ENCODE results near the gene SLC4A9. TPM values are rescaled to one million over a fixed set of nuclear protein-coding genes. Genes with fewer than 3 reads are reported as not detected.

Gene SLC4A9
- total and polyA plus RNA-seq, 2 donors (not counting 1 experiment from before 2014, with no cell fraction given) = 0.10 TPM; not detected in 1

DNA sequence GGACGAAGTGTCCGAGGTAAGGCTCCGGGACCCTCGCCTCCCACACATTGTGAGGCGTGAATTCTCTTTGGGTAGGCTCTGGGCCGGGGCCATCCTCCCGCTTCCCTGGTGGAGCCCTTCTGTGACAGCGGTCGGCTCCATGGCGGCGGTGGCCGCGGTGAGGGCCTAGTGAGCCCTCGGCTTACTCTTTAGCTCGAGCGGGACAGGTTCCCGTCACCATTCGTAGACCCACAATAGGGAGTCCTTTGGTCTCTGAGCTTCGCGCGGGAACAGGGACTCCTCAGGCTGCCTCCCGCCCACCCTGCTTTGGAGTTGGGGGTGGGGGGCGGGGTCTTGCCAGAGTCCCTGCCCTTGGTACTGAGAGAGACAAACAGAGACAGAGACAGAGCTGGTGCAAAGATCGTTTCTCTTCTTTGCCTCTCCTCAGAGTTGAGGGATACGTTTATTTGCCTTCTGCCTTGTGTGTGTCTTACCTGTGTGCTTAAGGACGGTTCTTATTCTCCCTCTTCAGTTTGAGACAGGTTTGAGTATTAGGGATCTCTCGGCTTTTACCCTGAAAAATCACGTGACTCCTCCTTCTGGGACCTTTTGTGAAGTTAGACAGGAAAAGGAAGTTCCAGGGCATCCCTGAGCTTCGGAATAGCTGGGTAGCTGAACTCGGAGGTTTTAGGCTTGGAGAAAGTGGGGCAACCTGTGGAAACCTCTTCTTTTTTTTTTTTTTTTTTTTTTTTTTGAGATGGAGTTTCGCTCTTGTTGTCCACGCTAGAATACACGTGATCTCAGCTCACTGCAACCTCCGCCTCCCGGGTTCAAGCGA, 42.5 kb downstream of the SLC4A9 start:
- H3K9me3 ChIP-seq (ENCODE audit: control extremely low read depth in 1 of 3, control insufficient read depth in 2 of 3, insufficient read depth in 1 of 3, low read length in 2 of 3) = no peaks in the 10 kb centered on the region
- POLR2A ChIA-PET = interaction anchor here (0.6 to 2.2 kb wide), 5 partner anchors 145 to 1827 kb away, joined by 3 to 10 read pairs (median 5); partner anchors contain the start of genes CYSTM1, EIF4EBP3, HSPA9 and IK
- ATAC-seq (ENCODE audit: low read depth) (no peak), DNase-seq (peak; percentile 71)
- H4K20me1 ChIP-seq (ENCODE audit: control insufficient read depth, insufficient read depth, low read length, poor library complexity, severe bottlenecking) = peaks cover 51% of the 10 kb centered on the region
- Mint-ChIP-seq H3K27me3 (no peaks in the 10 kb centered on the region), H3K9me3 (ENCODE audit: insufficient read depth) (no peaks in the 10 kb centered on the region), H3K27ac (no peak overlapping the region), H3K4me3 (no peak overlapping the region), H3K4me1 (peaks cover 31% of the 10 kb centered on the region)
- peak overlapping the region; percentile 93 for H3K4me2 ChIP-seq (replicated peaks; ENCODE audit: low read depth, low read length, poor library complexity, severe bottlenecking)
- H3K27me3 ChIP-seq (replicated peaks in 1 of 4; ENCODE audit: control extremely low read depth in 1 of 4, control insufficient read depth in 3 of 4, insufficient read depth in 4 of 4, low read length in 3 of 4) = no peaks in the 10 kb centered on the region
- intact Hi-C loops (cut with micrococcal nuclease) = loop anchor here (2.0 to 5.0 kb wide), 3 partner anchors 120 to 920 kb away; partner anchors contain the start of gene TAF7
- peaks cover 0 to 8% of the 10 kb centered on the region in 2 experiments for H3K36me3 ChIP-seq (replicated peaks in 1 of 2; ENCODE audit: control extremely low read depth in 1 of 2, control insufficient read depth in 1 of 2, extremely low read depth in 1 of 2, insufficient read depth in 2 of 2, low read length in 1 of 2)
- H3K27ac ChIP-seq (ENCODE audit: low read length in 2 of 2) = peak overlapping the region; percentile 84 to 91
- H3K4me1 ChIP-seq (ENCODE audit: control insufficient read depth in 2 of 2, insufficient read depth in 2 of 2, low read length in 2 of 2) = peaks cover 31% of the 10 kb centered on the region in 2 donors
- peak overlapping the region; percentile 93 for H3K9ac ChIP-seq (ENCODE audit: low read length)
- H3K4me3 ChIP-seq (ENCODE audit: control extremely low read depth in 1 of 5, extremely low read depth in 1 of 5, insufficient read depth in 1 of 5, low read depth in 2 of 5, low read length in 4 of 5) = peak overlapping the region; percentile 80 to 98 (median 92)
- 0% methylated on average over 28 of the region's 36 CpGs for WGBS (ENCODE audit: insufficient coverage)
- TF ChIP-seq, protein P1, sequence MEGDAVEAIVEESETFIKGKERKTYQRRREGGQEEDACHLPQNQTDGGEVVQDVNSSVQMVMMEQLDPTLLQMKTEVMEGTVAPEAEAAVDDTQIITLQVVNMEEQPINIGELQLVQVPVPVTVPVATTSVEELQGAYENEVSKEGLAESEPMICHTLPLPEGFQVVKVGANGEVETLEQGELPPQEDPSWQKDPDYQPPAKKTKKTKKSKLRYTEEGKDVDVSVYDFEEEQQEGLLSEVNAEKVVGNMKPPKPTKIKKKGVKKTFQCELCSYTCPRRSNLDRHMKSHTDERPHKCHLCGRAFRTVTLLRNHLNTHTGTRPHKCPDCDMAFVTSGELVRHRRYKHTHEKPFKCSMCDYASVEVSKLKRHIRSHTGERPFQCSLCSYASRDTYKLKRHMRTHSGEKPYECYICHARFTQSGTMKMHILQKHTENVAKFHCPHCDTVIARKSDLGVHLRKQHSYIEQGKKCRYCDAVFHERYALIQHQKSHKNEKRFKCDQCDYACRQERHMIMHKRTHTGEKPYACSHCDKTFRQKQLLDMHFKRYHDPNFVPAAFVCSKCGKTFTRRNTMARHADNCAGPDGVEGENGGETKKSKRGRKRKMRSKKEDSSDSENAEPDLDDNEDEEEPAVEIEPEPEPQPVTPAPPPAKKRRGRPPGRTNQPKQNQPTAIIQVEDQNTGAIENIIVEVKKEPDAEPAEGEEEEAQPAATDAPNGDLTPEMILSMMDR (IDR thresholded peaks at IDR 0.05) = no peak
- TF ChIP-seq EZH2 (IDR thresholded peaks at IDR 0.05; ENCODE audit: borderline replicate concordance, insufficient read depth, low read depth, low read length, poor library complexity, severe bottlenecking) = no peak
- peak overlapping the region; percentile 85 for H2AFZ ChIP-seq (ENCODE audit: insufficient read depth, low read depth, low read length, poor library complexity, severe bottlenecking)
- peaks cover 82% of the 10 kb centered on the region for H3K79me2 ChIP-seq (ENCODE audit: control insufficient read depth, insufficient read depth, low read length)
- CTCF ChIA-PET = interaction anchor here (1.2 to 1.4 kb wide), 3 partner anchors 30 to 317 kb away, joined by 3 to 7 read pairs (median 3); no protein-coding TSS in a partner anchor

All from B cell (primary cell).